SU-DHL-6 (cell line): ENCODE results near the gene JPH3.

Source experiments
- EZH2phosphoT487 ChIP-seq: fragments of 200-600 bp; sonication (generic), shearing (Covaris generic); conservative IDR thresholded peaks from 2 replicates; pipeline ENCODE4 v1.6.1; 2018; ENCODE audit warnings: mild to moderate bottlenecking, antibody characterized with exemption, low read length, moderate library complexity, mixed read lengths
- TF ChIP-seq, protein P1 (sequence below): fragments of 200-600 bp; sonication (generic); IDR thresholded peaks from one replicate; pipeline ENCODE4 v1.5.1; 2017; ENCODE audit warnings: antibody characterized with exemption, mild to moderate bottlenecking, low read length, moderate library complexity; ENCODE audit not compliant: insufficient read depth, poor library complexity, severe bottlenecking

DNA sequence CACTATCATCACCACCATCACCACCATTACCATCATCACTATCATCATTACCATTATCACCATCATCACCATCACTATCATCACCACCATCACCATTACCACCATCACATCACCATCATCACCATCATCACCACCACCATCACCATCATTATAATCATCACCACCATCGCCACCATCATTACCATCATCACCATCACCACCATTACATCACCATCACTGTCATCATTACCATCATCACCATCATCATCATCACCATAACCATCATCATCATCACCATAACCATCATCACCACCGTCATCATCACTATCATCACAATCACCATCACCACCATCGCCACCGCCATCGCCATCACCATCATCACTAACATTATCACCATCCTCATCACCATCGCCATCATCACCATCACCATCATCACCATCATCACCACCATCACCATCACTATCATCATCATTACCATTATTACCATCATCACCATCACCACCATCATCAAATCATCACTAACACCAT is 4.9 kb upstream of the JPH3 start:
- TF ChIP-seq, protein P1, sequence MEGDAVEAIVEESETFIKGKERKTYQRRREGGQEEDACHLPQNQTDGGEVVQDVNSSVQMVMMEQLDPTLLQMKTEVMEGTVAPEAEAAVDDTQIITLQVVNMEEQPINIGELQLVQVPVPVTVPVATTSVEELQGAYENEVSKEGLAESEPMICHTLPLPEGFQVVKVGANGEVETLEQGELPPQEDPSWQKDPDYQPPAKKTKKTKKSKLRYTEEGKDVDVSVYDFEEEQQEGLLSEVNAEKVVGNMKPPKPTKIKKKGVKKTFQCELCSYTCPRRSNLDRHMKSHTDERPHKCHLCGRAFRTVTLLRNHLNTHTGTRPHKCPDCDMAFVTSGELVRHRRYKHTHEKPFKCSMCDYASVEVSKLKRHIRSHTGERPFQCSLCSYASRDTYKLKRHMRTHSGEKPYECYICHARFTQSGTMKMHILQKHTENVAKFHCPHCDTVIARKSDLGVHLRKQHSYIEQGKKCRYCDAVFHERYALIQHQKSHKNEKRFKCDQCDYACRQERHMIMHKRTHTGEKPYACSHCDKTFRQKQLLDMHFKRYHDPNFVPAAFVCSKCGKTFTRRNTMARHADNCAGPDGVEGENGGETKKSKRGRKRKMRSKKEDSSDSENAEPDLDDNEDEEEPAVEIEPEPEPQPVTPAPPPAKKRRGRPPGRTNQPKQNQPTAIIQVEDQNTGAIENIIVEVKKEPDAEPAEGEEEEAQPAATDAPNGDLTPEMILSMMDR = no peak
- TF ChIP-seq EZH2phosphoT487 = no peak
